ENCODE measurements around the gene SDK1. TPM values are rescaled to one million over a fixed set of nuclear protein-coding genes. Genes with fewer than 3 reads are reported as not detected.
"Not testable (repeated sequence)": the region's sequence is repeated elsewhere in the genome, so short reads cannot be mapped to it uniquely, and the experiment has no call there.

SDK1 gene
- total and polyA plus RNA-seq, 2 experiments from 2014 or later, result not detected

DNA sequence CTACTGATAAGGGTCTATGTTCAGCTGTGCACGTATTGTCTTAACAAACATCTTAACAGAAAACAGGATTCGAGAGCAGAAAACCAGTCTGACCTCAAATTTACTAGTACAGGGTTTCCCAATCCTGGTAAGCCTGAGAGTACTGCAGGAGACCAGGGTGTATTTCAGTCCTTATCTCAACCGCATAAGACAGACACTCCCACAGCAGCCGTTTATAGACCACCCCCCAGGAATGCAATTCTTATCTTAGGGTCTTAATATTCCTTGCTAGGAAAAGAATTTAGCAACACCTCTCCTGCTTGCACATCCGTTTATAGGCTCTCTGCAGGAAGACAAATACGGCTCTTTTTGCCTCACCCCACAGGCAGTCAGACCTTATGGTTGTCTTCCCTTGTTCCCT, 277.3 kb downstream of the SDK1 start:
- H3K4me2 ChIP-seq (ENCODE audit: unreplicated experiment), result no peak overlapping the region
- no peaks in the 10 kb centered on the region for H4K20me1 ChIP-seq (ENCODE audit: insufficient read depth)
- no peaks in the 10 kb centered on the region for H3K27me3 ChIP-seq (replicated peaks; ENCODE audit: insufficient read depth)
- TF ChIP-seq EZH2 (IDR thresholded peaks at IDR 0.05; ENCODE audit: insufficient read depth, poor library complexity, severe bottlenecking) (no peak), EZH2phosphoT487 (IDR thresholded peaks at IDR 0.05; ENCODE audit: insufficient read depth, low read depth) (no peak)
- H3K4me1 ChIP-seq (ENCODE audit: insufficient read depth), result no peaks in the 10 kb centered on the region
- no peak overlapping the region for H2AFZ ChIP-seq
- in situ Hi-C loops (cut with MboI), result no loop called here
- DNase-seq, result no peak
- H3K27ac ChIP-seq, result no peak overlapping the region
- H3K36me3 ChIP-seq (ENCODE audit: low read depth), result no peaks in the 10 kb centered on the region
- H3K9me2 ChIP-seq (ENCODE audit: insufficient read depth), result no peaks in the 10 kb centered on the region
- 36 to 45% methylated on average over 6 of the region's 6 CpGs for WGBS, 2 experiments (ENCODE audit: low coverage in 1 of 2, low lambda C conversion rate in 2 of 2, missing lambda C conversion rate in 2 of 2)
- H3K9me3 ChIP-seq (ENCODE audit: low read depth), result no peaks in the 10 kb centered on the region
- H3K79me2 ChIP-seq (ENCODE audit: insufficient read depth), result no peaks in the 10 kb centered on the region
- H3K9ac ChIP-seq, result no peak overlapping the region
- H3K4me3 ChIP-seq, result no peak overlapping the region
- no peaks in the 10 kb centered on the region for H3F3A ChIP-seq (ENCODE audit: insufficient read depth)

GRCh38 chr7:3579638-3580219, 278.7 kb downstream of the SDK1 start:
- Histone ChIP-seq H3K4me2 (ENCODE audit: unreplicated experiment) (no peak overlapping the region), H2AFZ (no peak overlapping the region), H3K79me2 (ENCODE audit: insufficient read depth) (no peaks in the 10 kb centered on the region), H3K4me1 (ENCODE audit: insufficient read depth) (no peaks in the 10 kb centered on the region), H3K4me3 (no peak overlapping the region), H3K27ac (no peak overlapping the region), H3K9me3 (ENCODE audit: low read depth) (no peaks in the 10 kb centered on the region), H3K36me3 (ENCODE audit: low read depth) (no peaks in the 10 kb centered on the region), H4K20me1 (ENCODE audit: insufficient read depth) (no peaks in the 10 kb centered on the region), H3K27me3 (replicated peaks; ENCODE audit: insufficient read depth) (no peaks in the 10 kb centered on the region), H3F3A (ENCODE audit: insufficient read depth) (no peaks in the 10 kb centered on the region), H3K9me2 (ENCODE audit: insufficient read depth) (no peaks in the 10 kb centered on the region), H3K9ac (no peak overlapping the region)
- WGBS, 2 experiments (ENCODE audit: low coverage in 1 of 2, low lambda C conversion rate in 2 of 2, missing lambda C conversion rate in 2 of 2), result 43 to 48% methylated on average over 1 of the region's 1 CpG
- TF ChIP-seq EZH2 (IDR thresholded peaks at IDR 0.05; ENCODE audit: insufficient read depth, poor library complexity, severe bottlenecking) (no peak), EZH2phosphoT487 (IDR thresholded peaks at IDR 0.05; ENCODE audit: insufficient read depth, low read depth) (no peak)
- in situ Hi-C loops (cut with MboI), result no loop called here
- no peak for DNase-seq

- H3K4me3 ChIP-seq; H3K36me3 ChIP-seq (ENCODE audit: low read depth); H3K79me2 ChIP-seq (ENCODE audit: insufficient read depth); H3K9me2 ChIP-seq (ENCODE audit: insufficient read depth); in situ Hi-C loops (cut with MboI); H3K9me3 ChIP-seq (ENCODE audit: low read depth); H3K9ac ChIP-seq; DNase-seq; H3F3A ChIP-seq (ENCODE audit: insufficient read depth); H2AFZ ChIP-seq; H4K20me1 ChIP-seq (ENCODE audit: insufficient read depth); H3K4me2 ChIP-seq (ENCODE audit: unreplicated experiment); H3K27me3 ChIP-seq (replicated peaks; ENCODE audit: insufficient read depth); H3K4me1 ChIP-seq (ENCODE audit: insufficient read depth); H3K27ac ChIP-seq: not testable (repeated sequence)
Measured at GRCh38 chr7:3582145-3582544, 281.1 kb downstream of the SDK1 start.

GRCh38 chr7:3585826-3586225, 284.8 kb downstream of the SDK1 start:
- H4K20me1 ChIP-seq (ENCODE audit: insufficient read depth), result no peaks in the 10 kb centered on the region
- H3K4me1 ChIP-seq (ENCODE audit: insufficient read depth), result no peaks in the 10 kb centered on the region
- H3K27ac ChIP-seq, result no peak overlapping the region
- no peaks in the 10 kb centered on the region for H3K36me3 ChIP-seq (ENCODE audit: low read depth)
- H3K9me2 ChIP-seq (ENCODE audit: insufficient read depth), result no peaks in the 10 kb centered on the region
- H2AFZ ChIP-seq, result no peak overlapping the region
- TF ChIP-seq EZH2phosphoT487 (IDR thresholded peaks at IDR 0.05; ENCODE audit: insufficient read depth, low read depth) (no peak), EZH2 (IDR thresholded peaks at IDR 0.05; ENCODE audit: insufficient read depth, poor library complexity, severe bottlenecking) (no peak)
- no peak for DNase-seq
- H3K9me3 ChIP-seq (ENCODE audit: low read depth), result no peaks in the 10 kb centered on the region
- no peaks in the 10 kb centered on the region for H3K79me2 ChIP-seq (ENCODE audit: insufficient read depth)
- H3K4me3 ChIP-seq, result no peak overlapping the region
- no peak overlapping the region for H3K9ac ChIP-seq
- 54 to 56% methylated on average over 4 of the region's 4 CpGs for WGBS, 2 experiments (ENCODE audit: low coverage in 1 of 2, low lambda C conversion rate in 2 of 2, missing lambda C conversion rate in 2 of 2)
- H3F3A ChIP-seq (ENCODE audit: insufficient read depth), result no peaks in the 10 kb centered on the region
- in situ Hi-C loops (cut with MboI), result no loop called here
- no peaks in the 10 kb centered on the region for H3K27me3 ChIP-seq (replicated peaks; ENCODE audit: insufficient read depth)
- no peak overlapping the region for H3K4me2 ChIP-seq (ENCODE audit: unreplicated experiment)

DNA sequence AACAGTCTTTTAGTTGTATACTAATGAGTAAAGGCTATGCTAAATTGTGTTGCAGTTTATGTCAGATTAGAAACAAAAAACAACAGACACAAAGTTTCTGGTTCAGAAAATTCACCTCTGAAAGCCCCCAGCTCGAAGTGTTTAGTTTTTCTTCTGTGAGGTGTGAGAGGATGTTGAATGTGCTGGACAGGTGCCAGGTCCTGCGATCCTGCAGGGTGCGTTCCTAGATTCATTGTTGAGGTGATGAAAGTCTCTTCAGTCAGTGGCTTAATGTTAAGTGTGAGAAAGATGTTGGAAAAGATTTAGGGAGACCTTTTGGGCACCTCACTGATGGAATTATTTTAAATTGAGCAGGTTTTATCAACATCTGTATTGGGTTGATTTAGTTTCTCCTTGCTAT, 287.3 kb downstream of the SDK1 start:
- H4K20me1 ChIP-seq (ENCODE audit: insufficient read depth), result no peaks in the 10 kb centered on the region
- no peak overlapping the region for H3K27ac ChIP-seq
- no peaks in the 10 kb centered on the region for H3K79me2 ChIP-seq (ENCODE audit: insufficient read depth)
- no peak overlapping the region for H3K4me2 ChIP-seq (ENCODE audit: unreplicated experiment)
- H3K4me3 ChIP-seq, result no peak overlapping the region
- TF ChIP-seq EZH2 (IDR thresholded peaks at IDR 0.05; ENCODE audit: insufficient read depth, poor library complexity, severe bottlenecking), result no peak
- TF ChIP-seq EZH2phosphoT487 (IDR thresholded peaks at IDR 0.05; ENCODE audit: insufficient read depth, low read depth), result no peak
- DNase-seq, result no peak
- H3K4me1 ChIP-seq (ENCODE audit: insufficient read depth), result no peaks in the 10 kb centered on the region
- H3K9ac ChIP-seq, result no peak overlapping the region
- in situ Hi-C loops (cut with MboI), result no loop called here
- H3K9me2 ChIP-seq (ENCODE audit: insufficient read depth), result no peaks in the 10 kb centered on the region
- 16 to 27% methylated on average over 3 of the region's 3 CpGs for WGBS, 2 experiments (ENCODE audit: low coverage in 1 of 2, low lambda C conversion rate in 2 of 2, missing lambda C conversion rate in 2 of 2)
- no peaks in the 10 kb centered on the region for H3K27me3 ChIP-seq (replicated peaks; ENCODE audit: insufficient read depth)
- H3K9me3 ChIP-seq (ENCODE audit: low read depth), result no peaks in the 10 kb centered on the region
- no peak overlapping the region for H2AFZ ChIP-seq
- H3K36me3 ChIP-seq (ENCODE audit: low read depth), result no peaks in the 10 kb centered on the region
- H3F3A ChIP-seq (ENCODE audit: insufficient read depth), result no peaks in the 10 kb centered on the region

All from GM23248 (cell line).